Left renal pelvis (tissue), 4 donors: ENCODE data around the gene NPAS2. TPM values are rescaled to one million over a fixed set of nuclear protein-coding genes. Genes with fewer than 3 reads are reported as not detected.

ENCODE experiments used
- DNase-seq, 4 donors: peaks; one replicate each; pipeline ENCODE4 v3.0.0-alpha.2; 2013; ENCODE audit warnings: low read depth in 4 of 4, low spot score in 3 of 4
- polyA plus RNA-seq, 4 donors: library from polyadenylated mRNA; unstranded; fragments of 120-200 nt; gene quantifications; one replicate each; pipeline ENCODE4 v1.2.1, GENCODE V29; 2013; ENCODE audit not compliant: insufficient read length in 4 of 4

NPAS2 gene
- polyA plus RNA-seq, 4 donors: 14.4 to 15.3 (median 14.9) TPM

DNA sequence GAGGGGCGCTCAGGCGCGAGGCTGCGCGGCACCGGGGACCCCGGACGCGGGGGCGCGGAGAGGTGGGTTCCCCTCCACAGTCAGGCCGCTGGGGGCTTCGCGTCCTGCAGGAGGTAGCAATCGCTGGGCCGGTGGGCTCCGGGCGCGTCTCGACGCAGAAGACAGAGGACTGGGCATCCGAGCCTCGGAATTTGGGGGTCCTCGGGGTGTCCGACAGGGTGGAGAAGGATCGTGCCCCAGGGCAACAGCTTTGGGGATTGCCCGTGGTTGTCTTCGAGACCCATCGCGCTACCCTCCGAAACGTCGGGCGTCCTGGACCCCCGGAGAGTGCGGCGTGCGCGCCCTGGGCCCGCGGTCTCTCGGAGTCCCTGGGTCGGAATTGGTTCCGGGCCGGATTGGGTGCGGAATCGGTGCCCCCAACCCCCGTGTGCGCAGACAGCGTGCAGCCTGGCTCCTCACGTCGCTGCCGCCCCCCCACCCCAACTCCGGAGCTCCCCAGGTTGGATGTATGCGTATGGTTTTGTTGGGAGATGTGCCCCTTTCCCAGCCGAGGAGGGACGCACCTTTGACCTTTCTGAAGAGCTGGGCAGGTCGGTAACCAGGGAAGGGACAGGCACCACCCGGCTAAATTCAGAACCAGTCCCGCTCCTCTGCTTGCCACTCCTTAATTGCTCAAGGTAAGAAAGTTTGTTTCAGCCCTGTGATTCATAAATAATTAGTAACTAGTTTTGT, 750 bp downstream of the NPAS2 start:
- DNase-seq: no peak

GRCh38 chr2:100821255-100821910, 1.4 kb downstream of the NPAS2 start:
- DNase-seq: no peak

GRCh38 chr2:100821911-100822265, 1.9 kb downstream of the NPAS2 start:
- DNase-seq: no peak

GRCh38 chr2:100822587-100823248, 2.8 kb downstream of the NPAS2 start:
- DNase-seq: no peak

DNA sequence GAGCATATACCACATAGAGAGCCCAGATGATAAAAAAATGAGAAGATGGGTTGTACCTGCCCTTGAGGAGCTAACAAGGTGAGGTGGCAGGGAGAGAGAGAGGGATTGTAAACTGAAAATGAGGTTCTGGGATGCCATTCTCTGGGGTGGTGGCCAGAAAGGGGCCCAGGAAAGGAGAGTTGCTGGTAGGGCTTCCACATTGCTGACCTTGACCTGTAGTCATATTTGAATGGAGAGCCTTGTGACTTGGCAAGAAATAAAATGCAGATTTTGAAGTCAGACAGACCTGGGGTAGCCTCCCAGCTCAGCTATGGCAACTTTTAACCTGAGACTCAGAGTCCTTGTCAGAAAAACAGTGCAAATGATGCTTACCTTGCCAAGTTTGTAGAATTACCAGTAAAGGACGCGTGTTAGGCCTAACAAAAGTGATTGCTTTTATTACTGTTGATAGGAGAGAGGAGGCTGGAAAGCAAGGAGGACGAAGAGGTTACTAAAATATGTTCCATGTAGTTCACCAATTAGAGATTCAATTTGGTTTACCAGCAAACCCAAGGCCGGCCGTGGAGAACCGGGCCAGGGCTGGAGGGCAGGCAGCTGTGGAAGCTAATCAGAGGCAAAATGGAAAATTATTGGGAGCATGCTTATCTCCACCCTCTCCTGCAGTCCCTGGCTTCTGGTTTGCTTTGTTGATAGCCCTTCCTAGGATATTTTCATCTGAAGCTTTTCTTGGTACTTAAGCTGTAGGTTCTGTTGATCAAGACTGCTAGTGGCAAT, 3.9 kb downstream of the NPAS2 start:
- DNase-seq: no peak

DNA sequence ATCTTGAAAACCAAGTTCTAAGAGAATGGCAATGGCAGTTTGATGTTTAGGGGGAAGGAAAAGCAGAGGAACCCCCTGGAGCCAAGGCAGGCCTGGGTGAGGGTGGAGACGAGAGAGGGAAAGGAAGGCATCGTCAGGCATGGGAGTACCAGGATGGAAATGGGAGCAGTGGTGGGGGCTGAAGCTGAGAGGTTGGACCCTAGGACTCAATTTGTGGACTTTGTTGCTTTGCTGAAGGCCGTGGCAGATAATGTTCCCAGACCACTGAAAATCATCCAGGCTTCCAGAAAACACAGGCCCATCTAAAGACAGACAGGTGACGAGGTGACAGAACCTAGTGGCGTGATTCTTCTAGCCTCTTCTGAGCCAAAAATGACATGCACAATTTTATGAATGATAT, 4.9 kb downstream of the NPAS2 start:
- no peak for DNase-seq

DNA sequence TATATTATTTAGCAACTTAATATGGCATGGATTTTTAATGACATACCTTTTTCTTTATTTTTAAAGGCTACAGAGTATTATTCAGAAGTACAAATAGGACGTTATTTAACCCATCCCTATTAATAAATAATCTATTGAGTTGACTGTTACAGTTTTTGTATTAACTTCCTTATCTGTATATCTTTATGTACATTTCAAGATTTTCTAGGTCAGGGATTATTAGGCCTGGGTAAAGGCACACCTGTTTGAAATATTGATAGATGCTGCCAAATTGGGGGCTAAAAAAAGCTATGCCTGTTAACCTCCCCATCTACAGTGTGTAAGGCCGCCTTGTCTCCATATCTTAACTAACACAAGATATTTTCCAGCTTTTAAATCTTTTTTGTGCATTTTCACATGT, 6.6 kb downstream of the NPAS2 start:
- DNase-seq: no peak

DNA sequence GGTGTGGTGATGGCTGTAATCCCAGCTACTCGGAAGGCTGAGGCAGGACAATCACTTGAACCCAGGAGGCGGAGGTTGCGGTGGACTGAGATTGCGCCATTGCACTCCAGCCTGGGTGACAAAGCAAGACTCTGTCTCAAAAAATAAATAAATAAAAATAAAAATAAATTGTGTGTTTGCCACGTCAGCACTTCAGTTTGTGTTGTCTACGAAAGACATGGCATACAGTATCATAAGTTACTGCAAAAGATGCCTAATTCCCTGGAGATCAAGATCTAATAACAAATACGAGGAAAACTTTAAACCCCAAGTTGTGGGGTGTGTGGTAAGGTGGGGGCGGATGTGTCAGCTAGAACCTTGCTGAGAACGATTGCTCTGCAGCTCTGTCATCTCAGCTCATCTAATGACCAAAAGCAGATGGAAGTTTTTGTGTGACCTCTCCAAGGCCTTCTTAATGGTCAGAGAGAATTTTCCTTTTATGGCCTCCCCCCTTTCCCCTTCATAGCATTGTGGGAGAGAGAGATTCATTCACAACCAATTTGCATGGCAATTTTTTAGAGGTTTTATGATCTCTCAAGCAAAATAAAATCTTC, 11.3 kb downstream of the NPAS2 start:
- DNase-seq: no peak

DNA sequence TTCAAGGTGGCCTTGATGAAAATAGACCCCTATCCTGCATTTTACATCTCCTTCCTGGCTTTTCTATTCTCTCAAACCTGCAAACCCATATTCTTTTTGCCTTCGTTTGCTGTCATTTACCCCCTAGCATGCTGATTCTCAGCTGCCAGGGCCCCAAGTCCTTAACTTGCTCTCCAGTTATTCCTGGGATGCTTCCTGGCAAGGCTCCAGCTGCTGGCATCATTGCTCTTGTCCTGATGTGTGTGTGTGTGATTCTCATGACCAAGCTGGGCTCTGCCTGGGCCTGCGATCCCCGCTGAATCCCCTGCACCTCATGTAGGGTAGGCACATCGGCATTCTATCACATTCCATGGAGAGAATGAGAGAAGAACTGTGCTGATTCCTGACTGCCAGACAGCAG, 11.9 kb downstream of the NPAS2 start:
- DNase-seq: no peak

DNA sequence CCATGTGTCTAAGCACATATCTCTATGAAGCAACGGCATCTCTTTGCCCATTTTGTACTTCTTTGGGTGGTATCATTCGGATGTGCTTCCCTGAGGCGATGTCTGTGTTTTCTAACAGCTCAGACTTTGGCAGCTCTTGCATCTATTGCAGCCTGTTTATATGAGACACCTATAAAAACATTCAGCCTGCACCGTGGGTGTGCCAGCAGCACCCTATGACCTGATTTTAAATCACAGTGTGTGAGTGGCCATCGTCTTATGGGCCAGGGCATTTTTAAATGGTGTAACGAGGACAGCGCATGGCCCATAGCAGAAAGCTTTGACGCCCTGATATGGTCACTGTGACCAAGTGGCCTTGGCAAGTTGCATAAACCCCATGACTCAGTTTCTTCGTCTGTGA, 12.9 kb downstream of the NPAS2 start:
- no peak for DNase-seq

DNA sequence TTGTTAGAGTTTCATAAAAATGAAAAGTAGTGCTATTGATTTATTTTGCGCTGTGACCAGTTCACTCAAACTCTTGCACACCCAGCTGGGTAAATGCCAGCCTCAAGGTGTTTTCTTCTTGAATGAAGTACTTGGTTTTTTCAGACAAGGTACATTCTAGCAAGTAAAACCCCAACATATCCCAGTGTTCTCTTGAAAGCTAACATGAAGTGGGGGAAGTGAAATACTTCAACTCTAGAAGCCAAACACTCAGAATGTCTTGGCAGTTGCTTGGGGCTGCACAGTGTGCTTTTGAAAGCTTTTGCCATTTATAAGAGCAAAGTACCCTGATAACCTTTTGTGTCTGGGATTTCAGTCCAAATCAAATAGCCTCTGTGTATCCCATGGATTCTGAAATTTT, 13.4 kb downstream of the NPAS2 start:
- no peak for DNase-seq

DNA sequence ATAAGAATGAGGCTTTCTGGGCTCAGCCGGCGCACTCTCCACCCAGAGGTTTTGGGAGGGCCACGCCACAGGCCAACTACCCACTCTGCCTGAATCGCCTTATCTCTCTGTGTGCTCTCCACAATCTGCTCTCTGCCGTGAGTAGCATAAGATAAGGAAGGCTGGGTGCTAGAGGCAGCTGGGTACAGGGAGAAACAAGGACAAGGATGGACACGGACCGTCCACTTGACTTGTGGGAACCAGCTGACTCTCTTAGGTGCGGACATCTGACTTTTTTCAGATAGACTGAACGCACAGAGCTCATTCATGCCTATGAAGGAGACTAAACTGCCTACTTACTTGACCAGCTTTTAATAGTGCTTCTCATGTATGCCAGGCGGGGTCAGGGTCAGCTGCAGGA, 14.3 kb downstream of the NPAS2 start:
- DNase-seq: no peak

- DNase-seq: no peak
Measured at GRCh38 chr2:100835006-100835659, 15.2 kb downstream of the NPAS2 start.

GRCh38 chr2:100840519-100840918, 20.6 kb downstream of the NPAS2 start:
- DNase-seq: no peak

DNA sequence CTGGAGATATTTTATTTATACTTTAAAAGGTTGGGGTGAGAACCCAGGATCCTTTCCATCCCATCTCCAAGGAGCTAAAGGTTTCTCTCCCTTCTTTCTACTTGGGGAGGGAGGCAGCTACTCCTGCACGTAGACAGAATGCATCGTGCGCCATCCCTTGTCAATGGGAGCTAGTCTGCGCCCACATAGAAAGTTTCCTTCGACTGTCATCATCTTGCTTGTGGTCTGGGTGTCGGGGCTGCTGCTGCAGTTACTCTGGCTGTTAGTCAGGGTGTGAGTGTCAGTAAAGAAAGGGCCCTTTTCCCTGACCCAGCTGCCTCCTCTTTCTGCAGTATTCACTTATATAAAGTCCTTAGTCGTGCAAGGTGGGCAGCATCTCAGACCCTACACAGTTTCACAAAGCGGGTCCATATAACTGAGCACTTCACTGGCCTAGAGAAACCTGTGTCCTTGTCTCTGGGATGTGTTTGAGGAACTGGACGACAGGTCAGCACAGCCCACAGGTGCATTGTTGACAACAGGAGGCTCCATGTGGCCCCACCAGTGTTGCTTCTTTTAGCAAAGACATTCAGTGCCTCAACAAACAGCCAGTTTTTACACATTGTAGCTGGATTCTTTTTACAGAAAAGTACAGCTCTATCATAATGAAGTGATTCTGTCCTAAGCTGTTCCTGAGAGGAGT, 22.4 kb downstream of the NPAS2 start:
- DNase-seq: no peak

GRCh38 chr2:100844514-100844913, 24.6 kb downstream of the NPAS2 start:
- DNase-seq: no peak

DNA sequence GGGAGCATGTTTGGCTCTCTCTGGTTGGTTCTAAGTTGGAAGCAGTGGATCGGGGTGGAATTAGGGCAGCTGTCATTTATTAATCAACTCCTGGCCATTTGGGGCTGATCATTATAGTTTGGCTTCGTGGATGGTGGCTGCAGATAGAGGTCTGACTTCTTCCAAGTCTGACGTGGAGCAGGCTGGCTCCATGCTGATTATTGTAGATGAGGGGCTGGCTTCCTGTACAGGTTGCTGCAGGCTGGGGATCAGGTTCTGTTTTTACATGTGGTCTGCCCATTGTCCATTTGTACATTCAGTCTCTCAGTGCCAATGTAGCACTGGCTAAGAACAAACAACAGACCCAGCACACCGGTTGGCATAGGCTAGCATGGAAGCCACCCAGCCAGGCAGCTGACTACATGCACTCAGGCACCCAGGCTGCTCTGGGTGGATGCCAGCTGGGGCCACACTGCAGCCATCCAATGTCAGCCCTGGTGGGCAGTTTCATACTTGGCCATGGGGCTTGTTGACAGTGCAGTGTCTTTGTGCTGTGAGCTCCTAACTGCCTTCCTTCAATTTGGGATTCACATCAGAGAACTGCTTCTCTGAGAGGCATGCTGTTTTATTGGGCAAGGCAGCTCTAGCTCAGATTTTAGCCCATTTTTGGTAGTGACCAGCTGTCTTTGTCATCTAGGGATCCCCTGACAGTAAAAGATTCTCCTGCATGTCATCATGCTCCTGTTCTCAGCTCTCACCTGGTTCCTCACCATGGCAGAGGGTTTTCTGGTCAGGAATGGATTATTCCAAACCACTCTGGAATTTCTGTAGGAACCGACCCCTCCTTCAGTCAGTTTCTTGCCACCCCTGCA, 25.4 kb downstream of the NPAS2 start:
- DNase-seq: no peak

GRCh38 chr2:100846716-100847115, 26.8 kb downstream of the NPAS2 start:
- no peak for DNase-seq

- no peak for DNase-seq
Measured at GRCh38 chr2:100852447-100852846, 32.5 kb downstream of the NPAS2 start.
